Pulmonary artery endothelial cell (primary cell): ENCODE measurements around the gene CHRM2. TPM values are rescaled to one million over a fixed set of nuclear protein-coding genes. Genes with fewer than 3 reads are reported as not detected.

Experiments used
- DNase-seq: peaks from one replicate; pipeline ENCODE4 v3.0.0-alpha.2; 2011; ENCODE audit warnings: low read depth, low spot score
- total RNA-seq: library from RNA; depleted of rRNA; stranded (reverse); fragments of >200 nt; gene quantifications from 2 replicates; pipeline ENCODE4 v1.2.3, GENCODE V29; 2014

CHRM2 gene
- total RNA-seq, 1 donor from 2014 or later = not detected

DNA sequence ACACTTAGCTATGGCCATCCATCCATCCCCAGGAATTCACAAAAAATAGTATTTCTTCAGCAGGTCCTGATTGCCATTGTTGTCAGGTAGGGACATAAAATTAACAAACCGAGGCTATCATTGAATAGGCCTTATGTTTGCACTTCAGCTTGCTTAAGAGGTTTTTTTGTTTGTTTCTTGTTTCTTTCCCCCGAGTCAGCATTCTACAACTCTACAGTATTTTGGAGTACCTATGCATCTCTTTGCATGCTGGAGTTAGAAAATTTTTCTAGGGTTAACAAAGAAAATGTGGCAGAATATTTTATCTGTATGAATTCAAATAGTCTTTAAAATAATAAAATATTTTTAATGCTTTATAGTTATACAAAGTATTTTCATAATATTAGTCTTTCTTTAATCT is 26.3 kb downstream of the CHRM2 start:
- DNase-seq = no peak

DNA sequence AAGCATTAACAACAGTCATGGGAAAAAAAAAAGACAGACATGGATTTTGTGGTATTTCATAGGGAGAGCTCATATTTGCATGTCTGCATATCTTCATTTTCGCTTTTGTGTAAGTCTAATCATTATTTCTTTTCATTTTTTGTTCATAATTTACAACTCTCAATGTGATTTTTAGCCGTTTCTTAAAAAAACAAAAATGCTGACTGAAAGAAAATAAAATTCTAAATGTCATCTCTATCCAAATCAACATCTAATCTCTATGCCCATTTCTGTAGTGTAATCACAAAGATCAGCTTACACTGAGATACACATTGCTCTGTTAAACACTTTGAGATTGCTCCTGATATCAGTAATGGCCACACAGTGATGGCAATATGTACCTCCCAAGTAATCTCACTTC is 29.2 kb downstream of the CHRM2 start:
- DNase-seq = no peak

DNA sequence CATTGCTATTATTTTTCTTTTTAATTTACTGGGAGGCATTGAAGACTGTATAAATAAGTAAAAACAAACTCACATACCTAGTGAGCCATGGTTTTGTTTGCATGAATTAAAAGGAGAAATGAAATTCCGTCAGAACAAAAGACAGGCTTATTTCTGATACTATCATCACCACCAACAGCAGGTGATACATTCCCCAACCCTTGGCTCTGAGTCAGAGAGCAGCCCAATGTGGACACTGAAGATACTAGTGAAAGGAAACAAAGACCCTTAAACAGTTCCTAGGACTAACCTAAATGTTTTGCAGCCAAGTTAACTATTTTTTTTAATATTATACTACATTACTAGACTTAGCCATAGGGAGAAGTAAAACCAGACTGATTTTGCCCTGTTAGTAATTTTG is 31.6 kb downstream of the CHRM2 start:
- DNase-seq = no peak

DNA sequence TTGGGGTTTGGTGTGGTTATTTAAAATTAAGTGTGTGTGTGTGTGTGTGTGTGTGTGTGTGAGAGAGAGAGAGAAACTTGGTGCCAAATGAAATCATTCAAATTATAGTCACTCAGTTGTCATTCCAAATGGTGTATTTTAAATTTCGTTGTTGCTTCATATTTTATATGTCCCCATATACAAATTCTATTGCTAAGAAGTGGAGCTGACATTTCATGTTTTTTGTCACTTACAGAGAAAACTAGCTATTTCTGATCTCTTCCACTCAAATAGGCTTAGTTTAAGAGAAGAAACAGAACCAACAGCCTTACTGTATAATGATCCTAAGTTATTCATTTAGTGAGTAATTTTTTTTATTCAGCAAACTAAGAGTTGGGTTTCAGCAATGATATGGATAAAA is 42.3 kb downstream of the CHRM2 start:
- no peak for DNase-seq

GRCh38 chr7:136911344-136911743 is 42.9 kb downstream of the CHRM2 start:
- no peak for DNase-seq

- no peak for DNase-seq
Measured at GRCh38 chr7:136912339-136912738, 43.9 kb downstream of the CHRM2 start.

GRCh38 chr7:136914016-136914415 is 45.6 kb downstream of the CHRM2 start:
- DNase-seq = no peak

DNA sequence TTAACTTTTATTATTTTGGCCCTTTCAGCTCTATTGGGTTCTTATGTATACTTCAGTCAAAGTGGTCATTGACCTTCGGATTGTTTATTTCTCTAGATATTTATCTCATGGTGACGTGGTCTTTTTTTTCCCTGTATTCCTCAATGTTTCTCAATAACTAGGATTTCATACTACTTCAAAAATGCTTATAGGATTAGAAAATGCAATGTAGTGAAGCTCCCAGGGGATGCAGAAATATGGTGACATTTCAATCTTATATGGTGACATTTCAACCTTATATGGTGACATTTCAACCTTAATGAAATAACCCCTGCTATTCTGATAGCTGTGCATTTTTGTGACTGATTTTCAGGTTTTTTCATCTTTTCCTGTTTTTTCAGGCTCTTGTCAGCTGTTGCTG is 51.4 kb downstream of the CHRM2 start:
- no peak for DNase-seq

- no peak for DNase-seq
Measured at GRCh38 chr7:136923111-136923667, 54.7 kb downstream of the CHRM2 start.

DNA sequence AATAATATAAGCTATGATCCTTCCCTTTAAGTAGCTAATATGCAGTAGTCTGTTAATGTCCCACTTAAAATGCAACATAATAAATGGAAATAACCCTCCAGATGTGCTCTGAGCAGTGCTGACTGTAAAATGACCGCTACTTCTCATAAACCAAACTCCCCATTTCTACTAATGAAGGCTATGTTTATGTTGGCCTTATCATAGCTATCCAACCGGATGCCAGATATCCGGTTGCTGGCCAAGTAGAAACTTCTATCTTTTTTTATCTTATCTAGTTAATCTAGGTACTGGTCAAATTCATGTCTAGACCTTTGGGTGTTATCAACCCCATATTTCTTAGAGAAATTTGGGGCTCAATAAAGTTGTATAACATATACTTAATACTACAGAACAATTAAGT is 56.6 kb downstream of the CHRM2 start:
- DNase-seq = peak; percentile 45

DNA sequence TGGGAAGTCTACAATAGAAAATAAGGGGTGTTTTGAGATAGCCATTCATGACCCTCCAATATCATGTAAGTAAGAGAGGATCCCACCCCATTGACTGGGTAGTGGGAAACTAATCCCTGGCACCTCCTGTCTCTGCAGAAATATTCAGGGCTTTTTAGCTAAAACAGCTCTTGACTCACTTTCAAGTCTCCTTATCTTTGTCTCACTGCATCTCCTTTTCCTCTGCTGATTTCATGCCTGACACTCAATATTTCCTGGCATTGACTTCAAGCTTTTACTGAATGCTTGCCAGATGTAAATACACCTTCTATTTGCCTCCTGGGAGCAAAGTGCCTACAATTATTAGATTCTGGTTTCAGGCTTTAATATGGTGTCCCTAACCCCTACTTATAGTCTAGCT is 57.1 kb downstream of the CHRM2 start:
- peak; percentile 77 for DNase-seq

DNA sequence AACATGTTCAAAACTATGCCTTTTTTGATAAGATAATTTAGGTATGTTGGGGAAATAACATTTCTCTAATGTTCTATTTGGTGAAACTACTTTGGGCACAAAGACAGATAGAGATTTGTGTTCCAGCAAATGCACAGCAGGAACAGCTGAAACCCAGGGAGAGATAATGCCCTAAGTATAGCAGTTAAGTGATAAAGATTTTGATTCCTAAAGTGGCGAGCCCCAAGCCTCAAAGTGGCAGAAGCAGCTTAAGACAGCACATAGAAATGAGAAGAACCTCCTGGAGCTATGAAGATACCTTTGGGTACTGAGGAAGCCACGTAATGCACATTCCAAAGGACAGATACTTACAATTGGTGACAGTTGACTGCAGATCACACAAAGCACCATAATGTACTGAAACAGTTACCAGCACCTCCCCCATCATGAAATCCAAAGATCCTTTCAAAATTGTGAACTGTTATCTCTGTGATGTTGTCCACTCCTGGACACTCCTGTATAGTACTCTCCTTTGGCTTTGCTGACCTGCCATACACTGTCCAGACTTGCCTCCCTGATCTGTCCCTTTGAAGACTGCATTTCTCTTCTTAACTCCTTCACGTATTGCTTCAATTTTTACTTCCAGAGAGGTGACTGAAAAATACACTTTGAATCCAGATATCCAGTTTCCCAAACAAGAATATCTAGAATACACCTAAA is 62.9 kb downstream of the CHRM2 start:
- DNase-seq = no peak

GRCh38 chr7:136937436-136937835 is 69.0 kb downstream of the CHRM2 start:
- no peak for DNase-seq

GRCh38 chr7:136938476-136938875 is 70.0 kb downstream of the CHRM2 start:
- DNase-seq = no peak

DNA sequence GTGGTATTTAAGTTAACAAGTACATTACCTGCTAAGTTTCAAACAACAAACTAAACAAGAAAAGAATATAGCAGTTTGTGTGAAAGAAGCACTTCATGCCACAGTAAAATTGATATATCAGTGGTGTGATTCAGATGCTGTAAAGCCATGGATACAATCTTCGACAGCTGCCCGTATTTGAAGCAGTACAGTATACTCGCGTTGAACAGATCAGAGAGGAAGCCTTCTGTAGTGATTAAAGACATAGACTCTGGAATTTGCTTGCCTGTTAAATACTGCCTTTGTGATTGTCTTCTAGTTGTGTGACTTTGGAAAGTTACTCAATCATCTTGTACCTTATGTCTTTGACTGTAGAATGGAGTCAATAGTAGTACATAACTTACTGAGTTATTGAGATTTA is 71.7 kb downstream of the CHRM2 start:
- DNase-seq = no peak

DNA sequence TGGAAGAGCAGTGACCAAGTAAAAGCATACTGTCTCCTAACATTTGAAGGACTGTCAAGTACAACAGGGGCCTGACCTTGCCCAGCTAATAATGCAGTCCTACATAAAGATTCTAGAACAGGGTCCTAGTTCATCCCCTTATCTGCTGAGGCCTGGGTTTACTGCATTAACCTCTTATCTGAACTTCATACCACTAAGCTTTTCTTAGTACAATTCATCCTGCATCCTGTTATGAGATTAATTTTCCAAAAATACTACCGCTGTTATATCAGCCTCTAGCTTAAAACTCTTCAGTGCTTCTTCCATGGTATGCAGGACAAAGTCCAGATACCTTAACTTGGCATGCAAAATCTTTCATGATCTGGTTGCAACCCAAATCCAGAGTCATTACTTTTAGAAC is 72.5 kb downstream of the CHRM2 start:
- no peak for DNase-seq

- DNase-seq = no peak
Measured at GRCh38 chr7:136941816-136942215, 73.4 kb downstream of the CHRM2 start.

DNA sequence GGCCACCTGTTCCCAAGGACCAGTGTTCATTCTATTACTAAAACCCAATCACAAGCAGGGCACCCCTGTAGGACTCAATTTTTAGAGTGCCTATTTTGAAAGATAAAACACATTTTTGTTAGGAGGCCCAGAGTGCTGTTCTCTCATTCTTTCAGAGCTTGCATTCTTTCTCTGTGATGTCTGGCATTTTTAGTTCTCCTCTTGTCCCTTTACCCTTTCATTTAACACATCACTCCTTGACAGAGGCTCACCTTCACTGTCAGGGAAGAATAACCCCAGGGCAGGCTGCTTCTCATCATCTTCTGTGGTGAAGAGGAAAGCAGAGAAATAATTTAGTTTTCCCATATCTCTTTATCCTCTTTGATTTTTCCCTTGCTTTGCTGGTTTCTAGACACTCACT is 73.9 kb downstream of the CHRM2 start:
- DNase-seq = no peak

DNA sequence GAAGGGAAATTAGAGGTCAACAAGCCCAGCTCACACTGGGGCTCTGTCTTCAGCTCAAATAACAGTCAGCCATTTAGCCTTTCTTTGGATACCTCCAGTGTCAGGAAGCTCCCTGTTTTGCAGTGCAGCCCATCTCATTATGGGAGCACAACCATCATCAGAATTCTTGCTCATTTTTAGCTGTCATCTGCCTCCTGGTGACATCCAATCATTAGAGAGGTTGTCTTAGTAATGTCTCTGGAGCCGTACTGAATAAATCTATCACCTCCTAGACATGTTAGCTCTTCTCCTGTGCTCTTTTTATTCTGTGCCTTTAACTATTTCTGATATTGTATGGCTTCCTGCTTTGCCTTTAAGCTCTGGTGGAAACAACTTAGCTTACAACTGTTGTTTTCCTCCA is 74.5 kb downstream of the CHRM2 start:
- DNase-seq = no peak

GRCh38 chr7:136947347-136947746 is 78.9 kb downstream of the CHRM2 start:
- no peak for DNase-seq

- no peak for DNase-seq
Measured at GRCh38 chr7:136950331-136950730, 81.9 kb downstream of the CHRM2 start.

- no peak for DNase-seq
Measured at GRCh38 chr7:136953386-136953785, 84.9 kb downstream of the CHRM2 start.

- DNase-seq = peak; percentile 57
Measured at GRCh38 chr7:136956232-136956631, 87.8 kb downstream of the CHRM2 start.

GRCh38 chr7:136956671-136957070 is 88.2 kb downstream of the CHRM2 start:
- DNase-seq = peak; percentile 73
